CD4-positive, CD25-positive, alpha-beta regulatory T cell (primary cell): ENCODE measurements around the gene FEM1B. TPM values are rescaled to one million over a fixed set of nuclear protein-coding genes. Genes with fewer than 3 reads are reported as not detected.

Source experiments
- ATAC-seq, 2 donors: fragments of 150-1000 bp; cut with Tn5 transposase; one replicate each; pipeline ENCODE4 v1.10.0; 2021; ENCODE audit warnings: low read depth in 2 of 2, moderate number of reproducible peaks in 2 of 2, moderate library complexity in 1 of 2
- DNase-seq, 3 donors: peaks; one replicate each; pipeline versions ENCODE4 v3.0.0 to v3.0.0-alpha.2; 2012 to 2022; ENCODE audit warnings: mixed read lengths in 1 of 3
- H3K27ac ChIP-seq: one replicate; pipeline ENCODE4 v1.7.0; 2013; ENCODE audit warnings: mild to moderate bottlenecking, low read length; ENCODE audit not compliant: insufficient read depth, poor library complexity, severe bottlenecking
- H3K27me3 ChIP-seq: one replicate; pipeline ENCODE4 v1.7.0; 2013; ENCODE audit warnings: low read length; ENCODE audit not compliant: control insufficient read depth, insufficient read depth
- H3K36me3 ChIP-seq: one replicate; pipeline ENCODE4 v1.7.0; 2013; ENCODE audit warnings: mild to moderate bottlenecking, low read length, moderate library complexity; ENCODE audit not compliant: control insufficient read depth, insufficient read depth
- H3K4me1 ChIP-seq: 2 replicates; pipeline ENCODE4 v1.7.0; 2013; ENCODE audit warnings: mild to moderate bottlenecking, low read length; ENCODE audit not compliant: insufficient read depth, control insufficient read depth, poor library complexity, severe bottlenecking
- H3K4me3 ChIP-seq: one replicate; pipeline ENCODE4 v1.7.0; 2013; ENCODE audit warnings: low read depth, mild to moderate bottlenecking, low read length, moderate library complexity
- H3K9me3 ChIP-seq, 2 experiments: 1 replicate in 1 of 2; 2 replicates in 1 of 2; pipeline ENCODE4 v1.7.0; 2013; ENCODE audit warnings: low read length in 2 of 2, mild to moderate bottlenecking in 1 of 2, moderate library complexity in 1 of 2; ENCODE audit not compliant: control insufficient read depth in 2 of 2
- H3K27ac Mint-ChIP-seq, 3 donors: one replicate each; pipeline ENCODE4 v1.8.0; 2020 to 2022; ENCODE audit warnings: mild to moderate bottlenecking in 3 of 3, mixed read lengths in 3 of 3, moderate library complexity in 2 of 3
- H3K27me3 Mint-ChIP-seq: one replicate; pipeline ENCODE4 v1.8.0; 2022; ENCODE audit warnings: mild to moderate bottlenecking, mixed read lengths
- H3K36me3 Mint-ChIP-seq: one replicate; pipeline ENCODE4 v1.8.0; 2020; ENCODE audit warnings: mixed read lengths
- H3K4me1 Mint-ChIP-seq, 4 donors: one replicate each; pipeline ENCODE4 v1.8.0; 2020 to 2022; ENCODE audit warnings: mixed read lengths in 4 of 4, mild to moderate bottlenecking in 1 of 4
- H3K4me3 Mint-ChIP-seq, 4 donors: one replicate each; pipeline ENCODE4 v1.8.0; 2020 to 2022; ENCODE audit warnings: mild to moderate bottlenecking in 4 of 4, mixed read lengths in 4 of 4, moderate library complexity in 3 of 4
- H3K9me3 Mint-ChIP-seq, 7 donors: one replicate each; pipeline ENCODE4 v1.8.0; 2020 to 2022; ENCODE audit warnings: mixed read lengths in 7 of 7, mild to moderate bottlenecking in 3 of 7, moderate library complexity in 2 of 7
- polyA plus RNA-seq, 4 donors: library from polyadenylated mRNA; unstranded; fragments of 300-500 nt; fragmentation: Illumina TruSeq; gene quantifications; one replicate each; pipeline ENCODE4 v1.2.3, GENCODE V29; 2021
- total RNA-seq: library from RNA; stranded (reverse); gene quantifications from one replicate; pipeline ENCODE4 v1.2.3, GENCODE V29; 2022

The FEM1B gene
- total and polyA plus RNA-seq, 5 donors from 2014 or later, result 15.7 to 55.2 (median 16.9) TPM

DNA sequence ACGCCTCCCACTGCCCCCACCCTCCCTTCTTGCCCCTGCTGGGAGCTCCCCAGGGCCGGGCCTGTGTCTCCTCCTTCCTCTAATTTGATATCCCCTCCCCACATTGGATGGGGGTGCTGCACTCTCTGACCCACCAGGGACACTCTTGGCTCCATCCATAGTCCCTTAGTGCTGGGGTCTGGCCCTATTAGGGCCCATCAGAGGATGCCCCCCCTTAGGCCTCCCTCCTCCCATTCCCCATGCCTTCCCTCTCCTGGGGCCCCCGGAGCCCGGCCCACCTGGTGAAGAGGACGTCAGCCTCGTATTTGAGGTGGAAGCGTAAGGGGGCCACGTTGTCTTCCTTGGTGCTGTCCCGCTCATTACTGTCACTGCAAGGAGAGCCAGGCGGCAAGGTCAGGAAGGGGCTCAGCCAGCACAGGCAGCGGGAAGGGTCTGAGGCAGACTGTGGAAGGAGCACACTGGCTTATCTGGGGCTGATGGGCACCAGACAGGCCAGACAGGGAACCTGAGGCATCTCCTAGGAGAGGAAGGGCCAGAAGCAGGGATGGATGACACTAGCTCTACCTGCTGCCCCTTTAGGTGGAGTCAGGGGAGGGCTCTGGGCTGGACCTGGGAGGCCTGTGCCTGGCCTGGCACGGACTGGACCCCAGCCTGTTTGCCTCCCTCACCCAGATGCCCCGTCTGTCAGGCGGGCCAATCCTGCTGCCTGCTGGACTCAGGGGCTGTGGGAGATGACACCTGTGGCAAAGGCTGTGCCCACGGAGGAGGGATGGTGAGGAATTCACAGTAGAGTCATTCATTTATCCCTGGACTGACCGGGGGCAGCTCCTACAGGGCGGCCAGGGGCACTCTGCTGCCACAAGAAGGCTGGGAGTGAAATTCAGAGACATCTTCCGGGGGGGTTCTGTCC lies 36.2 kb downstream of the FEM1B start:
- no peak overlapping the region for H3K4me3 ChIP-seq
- no peaks in the 10 kb centered on the region for H3K9me3 ChIP-seq
- Mint-ChIP-seq H3K4me1 (no peaks in the 10 kb centered on the region), H3K27me3 (no peaks in the 10 kb centered on the region), H3K36me3 (no peaks in the 10 kb centered on the region), H3K4me3 (no peak overlapping the region), H3K27ac (no peak overlapping the region), H3K9me3 (no peaks in the 10 kb centered on the region)
- no peak for ATAC-seq
- H3K36me3 ChIP-seq, result no peaks in the 10 kb centered on the region
- no peak for DNase-seq
- no peaks in the 10 kb centered on the region for H3K4me1 ChIP-seq
- no peaks in the 10 kb centered on the region for H3K27me3 ChIP-seq
- no peak overlapping the region for H3K27ac ChIP-seq

DNA sequence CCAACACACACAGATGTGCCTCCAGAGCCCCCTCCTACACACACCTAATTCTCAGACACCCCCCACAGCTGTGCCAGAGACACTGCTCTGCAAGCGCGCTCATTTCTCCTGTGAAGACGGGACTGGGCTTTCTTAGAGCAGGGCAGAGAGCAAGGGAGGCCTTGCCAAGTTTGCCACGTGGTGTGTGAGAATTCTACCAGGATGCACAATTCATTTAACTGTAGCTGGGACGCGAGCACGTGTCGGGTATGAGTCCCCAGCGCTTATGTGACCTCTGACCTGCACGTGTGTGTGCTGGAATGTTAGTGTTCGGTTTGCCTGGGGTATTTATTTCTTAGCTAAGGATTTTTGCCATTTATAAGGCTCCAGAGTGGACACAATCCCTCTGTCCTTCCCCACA lies 37.0 kb downstream of the FEM1B start:
- no peaks in the 10 kb centered on the region for H3K27me3 Mint-ChIP-seq
- DNase-seq (no peak), ATAC-seq (no peak)
- Histone ChIP-seq H3K27ac (no peak overlapping the region), H3K4me3 (no peak overlapping the region), H3K36me3 (no peaks in the 10 kb centered on the region), H3K4me1 (no peaks in the 10 kb centered on the region), H3K27me3 (no peaks in the 10 kb centered on the region), H3K9me3 (no peaks in the 10 kb centered on the region)
- no peaks in the 10 kb centered on the region for H3K36me3 Mint-ChIP-seq
- H3K9me3 Mint-ChIP-seq, result no peaks in the 10 kb centered on the region
- H3K4me1 Mint-ChIP-seq, result no peaks in the 10 kb centered on the region
- peak overlapping the region in 1 of 3 donors; percentile 19 for H3K27ac Mint-ChIP-seq
- H3K4me3 Mint-ChIP-seq, result no peak overlapping the region

DNA sequence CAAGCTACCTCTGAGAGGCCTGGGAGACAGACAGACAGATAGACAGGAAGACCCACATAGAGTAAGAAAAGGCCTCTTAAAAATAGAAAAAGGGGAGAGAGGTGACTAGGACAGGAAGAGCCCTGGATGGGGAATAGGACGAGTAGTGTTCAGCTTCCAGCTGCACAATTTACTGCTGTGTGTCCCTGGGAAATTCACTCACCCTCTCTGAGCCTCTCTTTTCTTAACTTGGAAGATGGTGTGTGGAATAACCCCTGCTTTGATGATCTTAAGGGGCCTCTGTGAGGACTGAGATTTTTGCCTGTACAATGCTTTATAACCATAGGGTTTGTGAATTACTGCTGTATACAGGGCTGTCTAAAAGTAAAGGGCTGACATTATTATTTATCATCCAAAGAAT lies 37.5 kb downstream of the FEM1B start:
- no peak for ATAC-seq
- Mint-ChIP-seq H3K4me1 (no peaks in the 10 kb centered on the region), H3K4me3 (peak overlapping the region in 1 of 4 donors; percentile 28), H3K9me3 (no peaks in the 10 kb centered on the region), H3K27ac (peak overlapping the region in 1 of 3 donors; percentile 19), H3K27me3 (no peaks in the 10 kb centered on the region), H3K36me3 (no peaks in the 10 kb centered on the region)
- H3K9me3 ChIP-seq, result no peaks in the 10 kb centered on the region
- no peaks in the 10 kb centered on the region for H3K4me1 ChIP-seq
- H3K27me3 ChIP-seq, result no peaks in the 10 kb centered on the region
- no peak overlapping the region for H3K27ac ChIP-seq
- H3K4me3 ChIP-seq, result no peak overlapping the region
- H3K36me3 ChIP-seq, result no peaks in the 10 kb centered on the region
- no peak for DNase-seq

DNA sequence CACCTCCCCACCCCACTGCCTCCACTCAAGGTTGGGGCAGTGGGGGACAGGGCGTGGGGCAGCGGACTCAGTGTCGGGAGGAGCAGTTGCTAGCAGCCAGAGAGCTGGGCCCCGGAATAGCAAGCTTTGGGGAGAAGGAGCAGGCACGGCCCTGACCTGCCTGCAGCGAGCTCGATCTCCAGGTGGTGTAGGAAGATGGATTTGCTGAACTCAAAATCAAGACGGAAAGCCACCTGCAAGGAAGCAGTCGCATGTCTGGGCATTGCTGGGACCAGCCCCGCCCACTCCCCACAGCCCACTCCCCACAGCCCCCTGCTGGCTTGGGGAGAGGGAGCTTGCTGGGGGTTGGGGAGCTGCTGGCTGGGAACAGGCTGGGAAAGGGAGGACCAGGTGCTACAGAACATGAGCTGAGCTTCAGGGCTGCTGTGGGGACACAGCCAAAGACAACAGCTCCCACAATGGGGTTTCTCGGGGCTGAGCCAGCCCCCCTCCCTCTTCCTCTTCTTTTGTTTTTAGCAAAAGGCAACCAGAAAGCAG lies 38.0 kb downstream of the FEM1B start:
- Histone ChIP-seq H3K36me3 (no peaks in the 10 kb centered on the region), H3K4me3 (no peak overlapping the region), H3K4me1 (no peaks in the 10 kb centered on the region), H3K9me3 (no peaks in the 10 kb centered on the region), H3K27ac (no peak overlapping the region), H3K27me3 (no peaks in the 10 kb centered on the region)
- no peaks in the 10 kb centered on the region for H3K9me3 Mint-ChIP-seq
- no peak overlapping the region for H3K27ac Mint-ChIP-seq
- no peaks in the 10 kb centered on the region for H3K4me1 Mint-ChIP-seq
- H3K4me3 Mint-ChIP-seq, result no peak overlapping the region
- no peaks in the 10 kb centered on the region for H3K27me3 Mint-ChIP-seq
- ATAC-seq (no peak), DNase-seq (no peak)
- no peaks in the 10 kb centered on the region for H3K36me3 Mint-ChIP-seq

DNA sequence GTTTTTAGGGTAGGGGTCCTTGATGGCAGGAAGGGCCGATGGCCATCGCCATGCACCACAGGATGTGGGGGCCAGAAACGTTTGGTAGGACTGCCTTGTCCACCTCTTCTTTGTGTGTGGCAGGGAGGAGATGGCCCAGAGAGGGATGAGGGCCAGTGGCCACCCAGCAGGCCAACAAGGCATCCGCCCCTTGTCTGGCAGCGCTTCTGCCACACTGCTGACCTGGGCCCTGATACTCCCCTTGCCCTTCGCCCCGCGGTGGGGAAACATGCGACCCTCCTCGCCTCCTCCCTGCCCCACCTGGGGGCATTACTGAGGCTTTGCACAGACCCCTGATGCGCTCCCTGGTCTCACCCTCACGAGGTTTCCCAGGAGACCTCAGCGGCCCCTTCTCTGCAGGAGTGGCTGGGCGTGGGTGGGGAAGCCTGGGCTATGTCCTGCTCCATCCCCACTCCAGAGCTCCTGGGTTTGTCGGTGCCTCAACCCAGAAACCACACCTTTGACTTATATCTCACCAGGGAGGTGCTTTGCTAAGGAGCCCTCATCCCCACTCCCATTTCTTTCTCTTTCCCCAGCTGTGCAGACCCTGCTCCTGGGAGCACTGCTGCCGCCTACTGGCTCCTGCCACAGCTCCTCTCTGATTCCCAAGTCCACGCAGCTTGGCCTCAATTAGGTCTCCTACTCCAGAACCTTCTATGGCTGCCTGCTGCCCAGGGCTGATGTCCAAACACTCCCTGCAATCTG lies 38.7 kb downstream of the FEM1B start:
- Mint-ChIP-seq H3K36me3 (no peaks in the 10 kb centered on the region), H3K4me1 (no peaks in the 10 kb centered on the region), H3K4me3 (no peak overlapping the region), H3K27ac (no peak overlapping the region), H3K9me3 (no peaks in the 10 kb centered on the region), H3K27me3 (peaks cover 4% of the 10 kb centered on the region)
- Histone ChIP-seq H3K27ac (no peak overlapping the region), H3K27me3 (no peaks in the 10 kb centered on the region), H3K9me3 (no peaks in the 10 kb centered on the region), H3K4me3 (no peak overlapping the region), H3K4me1 (no peaks in the 10 kb centered on the region), H3K36me3 (no peaks in the 10 kb centered on the region)
- DNase-seq (no peak), ATAC-seq (no peak)

DNA sequence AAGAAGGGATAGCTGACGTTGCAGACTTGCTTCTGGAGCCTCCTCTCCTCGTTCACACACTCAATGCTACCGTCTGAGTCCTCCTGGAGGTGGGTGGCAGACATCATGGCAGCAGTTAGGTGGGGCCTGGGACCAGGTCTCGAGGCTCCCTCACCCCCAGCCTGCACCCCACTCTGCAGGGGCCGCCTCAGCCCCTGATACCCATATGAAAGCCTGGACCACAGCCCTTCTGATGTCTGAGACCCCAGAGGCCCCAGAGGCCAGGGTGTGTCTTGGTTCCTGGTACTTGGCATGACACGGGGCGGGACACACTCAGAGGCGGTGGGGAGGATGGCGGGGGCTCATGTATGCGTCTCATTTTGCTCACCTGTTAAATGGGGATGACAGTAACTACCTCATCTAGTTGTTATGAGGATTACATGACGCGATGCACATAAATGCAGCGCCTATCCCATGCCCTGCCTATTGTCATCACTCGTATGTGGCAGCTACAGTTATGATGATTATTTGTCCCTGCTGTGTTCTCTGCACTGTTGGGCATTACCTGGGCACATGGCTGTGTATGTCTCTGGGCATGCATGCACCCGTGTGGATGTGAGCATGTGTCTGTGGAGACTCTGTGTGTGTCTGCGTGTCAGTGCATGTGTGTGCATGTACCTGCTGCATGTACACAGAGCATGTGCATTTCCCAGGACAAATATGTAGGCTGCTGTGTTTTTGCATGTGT lies 39.9 kb downstream of the FEM1B start:
- ATAC-seq (no peak), DNase-seq (no peak)
- Histone ChIP-seq H3K27ac (no peak overlapping the region), H3K27me3 (no peaks in the 10 kb centered on the region), H3K9me3 (no peaks in the 10 kb centered on the region), H3K4me1 (no peaks in the 10 kb centered on the region), H3K4me3 (no peak overlapping the region), H3K36me3 (no peaks in the 10 kb centered on the region)
- Mint-ChIP-seq H3K4me3 (no peak overlapping the region), H3K9me3 (no peaks in the 10 kb centered on the region), H3K36me3 (no peaks in the 10 kb centered on the region), H3K27ac (no peak overlapping the region), H3K27me3 (peaks cover 6% of the 10 kb centered on the region), H3K4me1 (no peaks in the 10 kb centered on the region)

DNA sequence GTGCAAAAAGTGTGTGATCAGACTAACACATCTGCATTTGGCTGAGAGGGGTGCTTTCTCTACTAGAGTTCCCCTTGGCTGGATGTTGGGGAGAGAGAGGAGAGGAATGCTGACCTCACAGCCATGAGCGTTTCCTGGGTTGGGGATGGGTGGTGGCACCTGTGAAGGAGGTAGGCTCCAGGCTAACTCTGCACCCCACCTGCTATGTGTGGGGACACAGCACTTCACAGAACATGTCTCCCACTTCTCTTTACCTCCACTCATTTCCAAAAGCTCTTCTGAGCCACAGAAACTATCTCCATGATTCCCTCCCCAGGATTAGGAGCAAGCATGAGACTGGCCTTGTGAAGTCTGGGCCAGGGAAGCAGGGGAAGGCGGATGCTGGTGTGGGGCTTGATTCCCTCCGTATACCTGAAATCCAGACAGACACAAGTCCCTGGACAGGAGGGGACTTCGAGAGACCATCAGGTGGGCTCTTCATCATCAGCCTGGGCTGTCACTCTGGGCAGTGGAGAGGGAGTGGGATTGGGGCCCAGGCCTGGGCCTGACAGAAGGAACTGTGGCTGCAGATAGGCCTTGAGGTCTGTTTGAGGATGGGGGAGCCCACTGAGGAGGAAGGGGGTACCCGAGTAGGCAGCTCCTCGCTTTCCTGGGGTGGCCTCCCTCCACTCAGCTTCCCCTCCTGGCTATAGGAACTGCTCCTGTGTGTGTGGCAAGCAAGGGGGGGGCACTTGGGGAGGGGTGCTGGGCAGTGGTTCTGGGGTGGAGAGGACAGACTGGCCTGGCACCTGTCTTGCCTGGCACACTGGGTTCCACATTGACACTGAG lies 40.7 kb downstream of the FEM1B start:
- Histone ChIP-seq H3K4me3 (no peak overlapping the region), H3K9me3 (no peaks in the 10 kb centered on the region), H3K4me1 (no peaks in the 10 kb centered on the region), H3K27me3 (no peaks in the 10 kb centered on the region), H3K27ac (no peak overlapping the region), H3K36me3 (no peaks in the 10 kb centered on the region)
- Mint-ChIP-seq H3K27ac (no peak overlapping the region), H3K9me3 (no peaks in the 10 kb centered on the region), H3K4me1 (no peaks in the 10 kb centered on the region), H3K27me3 (peaks cover 6% of the 10 kb centered on the region), H3K4me3 (no peak overlapping the region), H3K36me3 (no peaks in the 10 kb centered on the region)
- ATAC-seq (no peak), DNase-seq (no peak)
